ENCODE results near the gene CADM2. TPM values are rescaled to one million over a fixed set of nuclear protein-coding genes. Genes with fewer than 3 reads are reported as not detected.

The CADM2 gene
- total and polyA plus RNA-seq, 2 donors (not counting 3 experiments of a cell fraction or from before 2014, with no cell fraction given), result not detected

GRCh38 chr3:85875589-85875988, 916.8 kb downstream of the CADM2 start:
- Histone ChIP-seq H3K27ac (ENCODE audit: insufficient read depth, low read depth, low read length) (no peak overlapping the region), H3K4me1 (ENCODE audit: control insufficient read depth, extremely low read depth, insufficient read depth, low read length) (no peaks in the 10 kb centered on the region), H3K27me3 (ENCODE audit: control insufficient read depth in 2 of 2, insufficient read depth in 2 of 2, low read length in 2 of 2) (no peaks in the 10 kb centered on the region), H3K4me3 (replicated peaks in 1 of 3; ENCODE audit: insufficient read depth in 1 of 3, low read depth in 1 of 3, low read length in 3 of 3) (no peak overlapping the region), H3K9me1 (replicated peaks; ENCODE audit: control insufficient read depth, extremely low read depth, insufficient read depth, low read length) (no peaks in the 10 kb centered on the region), H3K4me2 (ENCODE audit: insufficient read depth, low read length) (no peak overlapping the region), H3K79me2 (ENCODE audit: control insufficient read depth, insufficient read depth, low read length) (no peaks in the 10 kb centered on the region), H3K9me3 (replicated peaks; ENCODE audit: control insufficient read depth, insufficient read depth, low read length) (no peaks in the 10 kb centered on the region), H4K20me1 (replicated peaks; ENCODE audit: control insufficient read depth, extremely low read depth, insufficient read depth, low read length) (no peaks in the 10 kb centered on the region), H3K36me3 (ENCODE audit: control insufficient read depth in 2 of 2, extremely low read depth in 1 of 2, insufficient read depth in 2 of 2, low read length in 2 of 2) (no peaks in the 10 kb centered on the region), H2AFZ (ENCODE audit: low read depth, low read length) (no peak overlapping the region), H3K9ac (replicated peaks; ENCODE audit: extremely low read depth, insufficient read depth, low read length) (no peak overlapping the region)
- DNase-seq (ENCODE audit: low read depth, low spot score) (no peak), FAIRE-seq (no peak)
- ChIA-PET CTCF (no interaction called here), POLR2A (no interaction called here)
- dilution Hi-C loops (cut with MboI; ENCODE audit: extremely low pct_ligation_motif_present, low sequenced_read_pairs), result no loop called here
- intact Hi-C loops (cut with micrococcal nuclease), result no loop called here
- no TSS peak for BruUV-seq (replicated peaks)
- no peak for TF ChIP-seq GATA2 (IDR thresholded peaks at IDR 0.05; ENCODE audit: insufficient read depth, insufficient read length, low read depth, low read length)
- no peak for TF ChIP-seq MAX (IDR thresholded peaks at IDR 0.05; ENCODE audit: insufficient read depth, insufficient read length)
- no peak for TF ChIP-seq POLR2A (IDR thresholded peaks at IDR 0.05; ENCODE audit: low read depth, low read length)
- TF ChIP-seq POLR2AphosphoS5 (IDR thresholded peaks at IDR 0.05; ENCODE audit: insufficient read depth, low read depth, low read length), result no peak
- no peak for TF ChIP-seq JUN (IDR thresholded peaks at IDR 0.05; ENCODE audit: borderline replicate concordance, insufficient read depth, insufficient read length, low read depth)
- TF ChIP-seq MYC (IDR thresholded peaks at IDR 0.05; ENCODE audit: low read depth, low read length), result no peak
- no peak for TF ChIP-seq FOS (IDR thresholded peaks at IDR 0.05; ENCODE audit: borderline replicate concordance, insufficient read depth, low read length)
- no peak for TF ChIP-seq EZH2 (IDR thresholded peaks at IDR 0.05; ENCODE audit: borderline replicate concordance, low read depth, low read length, severe bottlenecking)
- no peak for TF ChIP-seq CTCF (IDR thresholded peaks at IDR 0.05; ENCODE audit: extremely low read depth in 1 of 2, insufficient read depth in 1 of 2, low read depth in 1 of 2, low read length in 2 of 2)
